Spleen (tissue), 7 donors: ENCODE measurements around the gene PRRX2.

ENCODE experiments used
- POLR2AphosphoS5 ChIP-seq, 3 donors: sonication (generic); formaldehyde crosslinking; IDR thresholded peaks; one replicate each; pipeline ENCODE4 v1.5.1; 2017; ENCODE audit warnings: antibody characterized with exemption in 3 of 3
- TF ChIP-seq, protein P1 (sequence below), 11 experiments: fragments of 200-600 bp in 7 of 11; fragments of 450-650 bp in 4 of 11; sonication (generic) in 4 of 11; IDR thresholded peaks in 8 of 11; conservative IDR thresholded peaks in 3 of 11; 1 replicate in 7 of 11; 2 replicates in 4 of 11; pipeline versions ENCODE4 v1.4.0 to v1.8.0; 2016 to 2021; ENCODE audit warnings: antibody characterized with exemption in 11 of 11, inconsistent platforms in 4 of 11, mild to moderate bottlenecking in 1 of 11
- donor health status: DM: no; HTN: no; CAD: no; lungs with moderate emphysema.
- donor health status: DM: no; HTN: no; CAD: no.
- donor health status: DM: no; HTN: no; CAD: no.

DNA sequence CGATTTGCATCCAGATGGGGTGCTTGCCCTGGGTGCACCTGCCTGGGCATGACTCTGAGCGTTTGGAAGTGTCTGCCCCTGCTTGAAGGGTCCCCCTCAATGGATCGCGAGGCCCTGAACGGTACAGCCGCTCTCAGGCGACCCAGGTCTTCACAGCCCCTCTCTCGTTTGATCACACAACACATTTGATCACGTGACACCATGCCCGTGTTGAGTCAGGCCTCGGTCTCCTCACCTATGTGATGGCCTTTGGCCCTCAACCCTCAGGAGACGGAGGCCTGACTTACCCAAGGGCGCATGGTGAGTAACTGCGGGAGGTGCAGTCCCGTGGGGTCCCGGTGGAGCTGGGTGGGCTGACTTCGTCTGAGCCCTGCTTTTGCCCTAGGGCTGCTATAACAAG is 20.5 kb upstream of the PRRX2 start:
- TF ChIP-seq, protein P1, sequence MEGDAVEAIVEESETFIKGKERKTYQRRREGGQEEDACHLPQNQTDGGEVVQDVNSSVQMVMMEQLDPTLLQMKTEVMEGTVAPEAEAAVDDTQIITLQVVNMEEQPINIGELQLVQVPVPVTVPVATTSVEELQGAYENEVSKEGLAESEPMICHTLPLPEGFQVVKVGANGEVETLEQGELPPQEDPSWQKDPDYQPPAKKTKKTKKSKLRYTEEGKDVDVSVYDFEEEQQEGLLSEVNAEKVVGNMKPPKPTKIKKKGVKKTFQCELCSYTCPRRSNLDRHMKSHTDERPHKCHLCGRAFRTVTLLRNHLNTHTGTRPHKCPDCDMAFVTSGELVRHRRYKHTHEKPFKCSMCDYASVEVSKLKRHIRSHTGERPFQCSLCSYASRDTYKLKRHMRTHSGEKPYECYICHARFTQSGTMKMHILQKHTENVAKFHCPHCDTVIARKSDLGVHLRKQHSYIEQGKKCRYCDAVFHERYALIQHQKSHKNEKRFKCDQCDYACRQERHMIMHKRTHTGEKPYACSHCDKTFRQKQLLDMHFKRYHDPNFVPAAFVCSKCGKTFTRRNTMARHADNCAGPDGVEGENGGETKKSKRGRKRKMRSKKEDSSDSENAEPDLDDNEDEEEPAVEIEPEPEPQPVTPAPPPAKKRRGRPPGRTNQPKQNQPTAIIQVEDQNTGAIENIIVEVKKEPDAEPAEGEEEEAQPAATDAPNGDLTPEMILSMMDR (IDR thresholded peaks at IDR 0.05 in 8 of 11, conservative IDR thresholded peaks at IDR 0.05 in 3 of 11): no peak
- no peak for TF ChIP-seq POLR2AphosphoS5 (IDR thresholded peaks at IDR 0.05)
